Tibial nerve (tissue), 4 donors: ENCODE measurements around the gene LENEP. TPM values are rescaled to one million over a fixed set of nuclear protein-coding genes. Genes with fewer than 3 reads are reported as not detected.

ENCODE experiments used
- DNase-seq, 2 donors: peaks; one replicate each; pipeline ENCODE4 v3.0.0-alpha.2; 2019; ENCODE audit warnings: low spot score in 2 of 2
- H3K27ac ChIP-seq, 4 donors: fragments of 200-600 bp; sonication (generic) in 3 of 4; one replicate each; pipeline ENCODE4 v1.5.1; 2017 to 2019; ENCODE audit warnings: mild to moderate bottlenecking in 1 of 4
- H3K27me3 ChIP-seq, 2 donors: fragments of 200-600 bp; sonication (generic) in 1 of 2; one replicate each; pipeline versions ENCODE4 v1.5.1 to v1.6.0; 2017 to 2019
- H3K36me3 ChIP-seq, 3 donors: fragments of 200-600 bp; sonication (generic); one replicate each; pipeline ENCODE4 v1.5.1; 2018 to 2019
- H3K4me1 ChIP-seq, 4 donors: fragments of 200-600 bp; sonication (generic) in 3 of 4; one replicate each; pipeline ENCODE4 v1.5.1; 2017 to 2019
- H3K4me3 ChIP-seq, 4 donors: fragments of 200-600 bp; sonication (generic) in 3 of 4; one replicate each; pipeline ENCODE4 v1.5.1; 2017 to 2019; ENCODE audit warnings: mild to moderate bottlenecking in 1 of 4, moderate library complexity in 1 of 4
- H3K9me3 ChIP-seq, 4 donors: fragments of 200-600 bp; sonication (generic) in 3 of 4; one replicate each; pipeline ENCODE4 v1.5.1; 2017 to 2019
- EP300 ChIP-seq, 2 donors: sonication (generic); formaldehyde crosslinking; IDR thresholded peaks; one replicate each; pipeline ENCODE4 v1.6.1; 2017; ENCODE audit warnings: antibody characterized with exemption in 2 of 2, mild to moderate bottlenecking in 1 of 2
- POLR2A ChIP-seq, 2 donors: fragments of 450-650 bp; IDR thresholded peaks; one replicate each; pipeline ENCODE4 v1.6.1; 2017; ENCODE audit warnings: antibody characterized with exemption in 2 of 2, mild to moderate bottlenecking in 2 of 2, moderate library complexity in 2 of 2
- WGBS, 2 donors: methylation state at CpG; one replicate each; pipeline ENCODE4 v1.1.5; 2018; 5-methylcytosine and 5-hydroxymethylcytosine counted together
- total RNA-seq, 4 donors: library from RNA; depleted of rRNA; stranded (reverse); fragments of >200 nt; gene quantifications; one replicate each; pipeline ENCODE4 v1.1.0, GENCODE V29; 2016
- TF ChIP-seq, protein P1 (sequence below), 5 experiments: fragments of 200-600 bp in 3 of 5; fragments of 450-650 bp in 2 of 5; sonication (generic) in 3 of 5; IDR thresholded peaks; one replicate each; pipeline ENCODE4 v1.5.1; 2016 to 2019; ENCODE audit warnings: antibody characterized with exemption in 5 of 5, mild to moderate bottlenecking in 3 of 5, moderate library complexity in 2 of 5

LENEP gene
- total RNA-seq, 4 donors from 2014 or later = 1.5 TPM; not detected in 3

DNA sequence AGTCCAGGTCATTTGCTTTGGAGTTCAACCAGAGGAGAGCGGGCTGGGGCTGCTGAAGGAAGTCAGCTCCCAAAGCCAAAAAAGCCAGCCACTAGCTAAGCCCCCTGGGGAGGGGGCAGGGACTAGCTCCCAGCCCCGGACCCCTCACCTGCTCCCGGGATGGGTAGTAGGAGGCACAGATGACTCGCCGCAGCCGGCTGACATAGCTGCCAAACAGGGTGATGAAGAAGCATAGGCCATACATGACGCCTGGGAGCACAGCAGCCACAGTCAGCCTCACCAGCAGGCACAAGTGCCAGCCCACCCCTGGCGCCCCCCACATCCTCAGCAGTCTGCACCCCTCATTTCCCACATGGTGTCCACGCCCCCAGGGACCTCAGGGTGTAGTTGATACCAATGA is 32.8 kb downstream of the LENEP start:
- no peak overlapping the region for H3K4me3 ChIP-seq
- H3K27me3 ChIP-seq = no peaks in the 10 kb centered on the region
- no peaks in the 10 kb centered on the region for H3K9me3 ChIP-seq
- H3K27ac ChIP-seq = no peak overlapping the region
- no peak for DNase-seq
- peaks cover 0 to 7% (median 0%) of the 10 kb centered on the region in 4 donors for H3K4me1 ChIP-seq
- TF ChIP-seq, protein P1, sequence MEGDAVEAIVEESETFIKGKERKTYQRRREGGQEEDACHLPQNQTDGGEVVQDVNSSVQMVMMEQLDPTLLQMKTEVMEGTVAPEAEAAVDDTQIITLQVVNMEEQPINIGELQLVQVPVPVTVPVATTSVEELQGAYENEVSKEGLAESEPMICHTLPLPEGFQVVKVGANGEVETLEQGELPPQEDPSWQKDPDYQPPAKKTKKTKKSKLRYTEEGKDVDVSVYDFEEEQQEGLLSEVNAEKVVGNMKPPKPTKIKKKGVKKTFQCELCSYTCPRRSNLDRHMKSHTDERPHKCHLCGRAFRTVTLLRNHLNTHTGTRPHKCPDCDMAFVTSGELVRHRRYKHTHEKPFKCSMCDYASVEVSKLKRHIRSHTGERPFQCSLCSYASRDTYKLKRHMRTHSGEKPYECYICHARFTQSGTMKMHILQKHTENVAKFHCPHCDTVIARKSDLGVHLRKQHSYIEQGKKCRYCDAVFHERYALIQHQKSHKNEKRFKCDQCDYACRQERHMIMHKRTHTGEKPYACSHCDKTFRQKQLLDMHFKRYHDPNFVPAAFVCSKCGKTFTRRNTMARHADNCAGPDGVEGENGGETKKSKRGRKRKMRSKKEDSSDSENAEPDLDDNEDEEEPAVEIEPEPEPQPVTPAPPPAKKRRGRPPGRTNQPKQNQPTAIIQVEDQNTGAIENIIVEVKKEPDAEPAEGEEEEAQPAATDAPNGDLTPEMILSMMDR (IDR thresholded peaks at IDR 0.05) = no peak
- TF ChIP-seq POLR2A (IDR thresholded peaks at IDR 0.05) (no peak), EP300 (IDR thresholded peaks at IDR 0.05) (no peak)
- 65 to 67% methylated on average over 9 of the region's 9 CpGs for WGBS, 2 donors
- peaks cover 0 to 7% (median 0%) of the 10 kb centered on the region in 3 donors for H3K36me3 ChIP-seq

DNA sequence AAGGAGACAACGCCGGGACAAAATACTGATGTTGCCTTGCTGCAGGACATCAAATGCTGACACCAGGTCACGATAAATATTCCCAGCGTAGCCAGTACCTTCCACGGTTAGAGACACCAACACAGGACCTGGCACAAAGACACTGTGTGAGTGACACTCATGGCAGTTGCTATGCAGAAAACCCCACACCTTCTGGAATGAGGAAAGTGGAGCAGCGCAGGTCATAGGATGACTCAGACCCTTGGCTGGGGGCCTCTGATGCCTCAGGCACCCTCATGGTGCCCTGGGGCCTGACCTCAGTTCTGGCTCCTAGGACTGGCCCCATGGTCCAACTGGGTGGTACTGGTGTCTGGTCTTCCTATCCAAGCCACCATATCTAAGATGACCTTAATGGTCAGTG is 33.2 kb downstream of the LENEP start:
- Histone ChIP-seq H3K36me3 (peaks cover 0 to 7% (median 0%) of the 10 kb centered on the region in 3 donors), H3K27me3 (no peaks in the 10 kb centered on the region), H3K27ac (no peak overlapping the region), H3K9me3 (no peaks in the 10 kb centered on the region), H3K4me3 (no peak overlapping the region), H3K4me1 (peaks cover 0 to 7% (median 0%) of the 10 kb centered on the region in 4 donors)
- TF ChIP-seq POLR2A (IDR thresholded peaks at IDR 0.05) (no peak), EP300 (IDR thresholded peaks at IDR 0.05) (no peak)
- TF ChIP-seq, protein P1 (IDR thresholded peaks at IDR 0.05) = no peak
- WGBS, 2 donors = 88 to 90% methylated on average over 6 of the region's 6 CpGs
- DNase-seq = no peak

DNA sequence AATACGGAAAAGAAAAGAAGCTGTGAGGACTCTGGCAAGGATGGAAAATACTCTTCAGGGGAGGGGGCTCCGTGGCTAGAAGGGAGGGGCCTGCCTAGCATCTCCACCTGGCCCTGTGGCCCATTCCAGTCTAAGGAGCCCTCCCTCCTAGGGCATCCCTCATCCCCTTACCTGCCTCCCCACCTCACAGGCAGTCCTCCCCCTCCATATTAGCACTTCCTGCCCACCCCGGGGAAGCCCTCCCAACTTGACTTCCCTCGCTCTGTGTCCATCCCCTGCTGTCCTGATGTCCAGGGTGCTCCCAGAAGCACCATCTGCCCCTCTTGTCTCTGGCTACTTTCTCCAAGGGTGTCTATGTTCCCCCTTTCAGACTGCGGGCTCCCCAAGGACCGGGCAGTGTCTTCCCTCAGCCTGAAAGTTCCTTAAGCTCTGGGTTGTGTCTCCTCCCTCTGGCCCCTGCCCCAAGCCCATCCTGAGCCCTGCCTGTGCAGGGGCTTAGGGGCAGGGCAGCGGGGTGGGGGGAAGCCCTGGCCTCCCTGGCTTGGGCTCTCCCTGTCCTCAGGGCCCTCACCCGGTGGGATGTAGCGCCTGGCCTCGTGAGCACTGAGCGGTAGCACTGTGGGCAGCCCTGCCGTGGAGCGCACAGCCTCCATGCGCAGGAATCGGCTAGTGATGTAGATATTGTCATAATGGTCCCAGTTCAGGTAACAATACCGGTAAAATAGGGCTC is 36.3 kb downstream of the LENEP start:
- DNase-seq = no peak
- Histone ChIP-seq H3K4me3 (no peak overlapping the region), H3K27ac (no peak overlapping the region), H3K27me3 (no peaks in the 10 kb centered on the region), H3K4me1 (no peaks in the 10 kb centered on the region), H3K9me3 (no peaks in the 10 kb centered on the region), H3K36me3 (no peaks in the 10 kb centered on the region)
- 76 to 80% methylated on average over 7 to 15 of the region's 16 CpGs for WGBS, 2 donors
- TF ChIP-seq, protein P1 (IDR thresholded peaks at IDR 0.05) = no peak

DNA sequence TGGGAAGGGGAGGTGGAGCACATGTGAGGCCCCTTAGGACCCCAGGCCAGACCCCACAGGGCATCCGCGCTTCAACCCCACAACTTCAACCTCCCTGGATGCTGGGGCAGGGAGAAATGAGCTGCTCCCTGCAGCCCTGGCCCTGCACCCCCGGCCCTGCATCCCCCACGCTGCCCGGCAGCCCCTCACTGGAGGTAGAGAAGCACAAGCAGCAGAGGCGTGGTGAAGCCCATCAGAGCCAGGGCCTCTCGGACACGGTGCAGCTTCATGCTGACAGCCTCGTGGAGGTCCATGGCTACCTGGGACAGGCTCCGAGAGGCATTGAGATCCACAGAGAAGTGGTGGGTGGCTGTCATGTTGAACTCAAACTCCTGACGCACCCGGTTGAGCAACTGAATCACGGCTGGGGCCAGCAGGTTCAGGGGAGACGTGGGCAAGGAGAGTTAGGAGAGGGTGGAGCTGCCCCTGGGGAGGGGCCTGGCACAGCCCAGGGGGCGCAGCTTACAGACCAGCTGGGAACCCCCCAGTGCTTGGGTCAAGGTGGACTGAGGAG is 36.9 kb downstream of the LENEP start:
- no peak for TF ChIP-seq EP300 (IDR thresholded peaks at IDR 0.05)
- TF ChIP-seq, protein P1 (IDR thresholded peaks at IDR 0.05) = no peak
- no peak for TF ChIP-seq POLR2A (IDR thresholded peaks at IDR 0.05)
- no peak overlapping the region for H3K27ac ChIP-seq
- no peaks in the 10 kb centered on the region for H3K4me1 ChIP-seq
- no peaks in the 10 kb centered on the region for H3K36me3 ChIP-seq
- H3K27me3 ChIP-seq = no peaks in the 10 kb centered on the region
- DNase-seq = no peak
- 81 to 85% methylated on average over 11 to 15 of the region's 15 CpGs for WGBS, 2 donors
- no peaks in the 10 kb centered on the region for H3K9me3 ChIP-seq
- no peak overlapping the region for H3K4me3 ChIP-seq

DNA sequence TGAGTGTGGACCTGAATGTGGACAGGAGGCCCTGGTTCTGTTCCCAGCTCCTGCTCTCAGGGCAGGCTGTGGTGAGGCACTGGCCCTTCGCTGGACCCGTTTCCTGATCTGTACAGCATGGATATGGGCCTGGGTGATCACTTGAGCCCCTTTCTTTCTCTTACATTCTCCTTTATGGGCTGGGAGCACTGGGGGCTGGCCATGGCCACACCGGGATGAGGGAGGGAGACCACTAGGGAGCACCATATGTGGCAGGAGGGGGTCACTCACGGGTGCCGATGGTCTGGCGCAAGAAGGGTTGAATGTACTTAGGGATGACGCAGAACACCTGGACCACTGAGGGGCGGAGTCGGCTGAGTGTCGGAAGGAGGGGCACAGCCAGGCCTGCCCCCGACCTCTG is 37.5 kb downstream of the LENEP start:
- H3K4me3 ChIP-seq = no peak overlapping the region
- 87 to 88% methylated on average over 11 of the region's 11 CpGs for WGBS, 2 donors
- TF ChIP-seq, protein P1 (IDR thresholded peaks at IDR 0.05) = no peak
- TF ChIP-seq POLR2A (IDR thresholded peaks at IDR 0.05) (no peak), EP300 (IDR thresholded peaks at IDR 0.05) (no peak)

More for the DNA sequence above, 37.5 kb downstream of the LENEP start:
- Histone ChIP-seq H3K27ac (no peak overlapping the region), H3K36me3 (no peaks in the 10 kb centered on the region), H3K4me1 (no peaks in the 10 kb centered on the region), H3K9me3 (no peaks in the 10 kb centered on the region), H3K27me3 (no peaks in the 10 kb centered on the region)
- no peak for DNase-seq
